ENCODE data around the gene GGT6.

The GGT6 gene

DNA sequence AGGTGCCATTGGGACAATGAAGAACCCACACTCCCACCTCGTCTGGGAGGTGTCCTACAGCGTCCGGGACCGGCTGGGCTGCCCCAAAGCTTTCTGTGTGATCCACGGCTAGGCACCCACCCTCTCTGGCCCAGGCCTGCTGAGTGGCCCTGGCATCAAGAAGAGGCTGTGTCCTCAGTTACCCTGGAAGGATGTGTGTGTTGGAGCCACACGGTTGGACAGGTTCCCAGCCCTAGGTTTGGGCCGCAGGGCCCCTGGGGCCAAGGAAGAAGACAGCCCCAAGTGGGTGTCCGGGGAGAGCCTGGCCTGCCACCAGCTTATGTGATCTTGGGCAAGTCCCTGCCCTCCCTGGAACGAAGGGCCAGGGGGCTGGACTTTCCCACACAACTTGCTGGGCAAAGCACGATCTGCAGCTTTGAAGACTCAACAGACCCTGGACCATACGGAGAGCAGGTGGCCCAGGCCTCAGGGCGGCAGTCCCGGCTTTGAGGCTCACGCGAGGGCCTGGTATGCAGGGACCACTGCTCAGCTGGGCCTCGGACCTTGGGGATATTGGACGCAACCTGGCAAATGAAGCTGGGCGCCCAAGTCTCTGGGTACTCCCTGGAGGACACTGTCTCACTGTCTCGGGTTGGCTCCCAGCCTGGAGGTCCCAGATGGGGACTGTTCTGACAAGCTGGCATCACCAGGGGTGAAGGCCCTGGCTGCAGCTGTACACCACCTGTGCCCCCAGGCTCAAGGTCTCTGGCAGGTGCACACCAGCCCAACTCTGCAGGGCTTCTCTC is 22.7 kb downstream of the GGT6 start:
- DNase-seq (ENCODE audit: low read depth), result no peak

DNA sequence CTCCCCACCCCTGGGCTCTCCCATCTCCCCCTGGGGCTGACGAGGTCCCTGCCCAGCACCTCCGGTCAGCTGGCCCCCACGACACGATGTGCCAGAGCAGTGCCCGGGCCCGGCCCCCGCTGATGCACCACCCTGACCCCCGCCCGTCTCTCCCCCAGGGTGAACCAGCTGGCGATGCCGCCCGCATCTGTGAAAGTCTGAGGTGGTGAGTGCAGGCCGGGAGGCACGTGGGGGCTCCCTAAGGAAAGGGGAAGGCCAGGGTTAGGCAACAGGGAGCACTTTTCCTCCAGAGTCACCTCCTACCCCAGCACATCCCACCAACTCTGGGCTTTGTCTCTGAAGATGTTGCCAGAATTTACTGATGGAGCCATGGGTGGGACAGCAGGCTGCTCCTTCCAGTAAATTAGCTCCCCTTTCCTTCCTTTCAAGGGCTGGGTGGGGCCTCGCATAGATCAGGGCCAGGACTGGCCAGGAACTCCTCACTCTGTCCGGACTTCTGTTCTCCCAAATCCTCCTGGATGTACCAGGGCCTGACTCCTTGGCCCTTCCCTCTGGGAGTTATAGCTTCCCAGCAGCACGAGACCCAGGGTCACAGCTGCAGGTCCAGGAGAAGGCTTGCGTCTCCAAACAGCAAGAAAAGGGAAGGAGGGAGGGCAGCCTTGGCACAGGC is 23.5 kb downstream of the GGT6 start:
- no peak for DNase-seq (ENCODE audit: low read depth)

DNA sequence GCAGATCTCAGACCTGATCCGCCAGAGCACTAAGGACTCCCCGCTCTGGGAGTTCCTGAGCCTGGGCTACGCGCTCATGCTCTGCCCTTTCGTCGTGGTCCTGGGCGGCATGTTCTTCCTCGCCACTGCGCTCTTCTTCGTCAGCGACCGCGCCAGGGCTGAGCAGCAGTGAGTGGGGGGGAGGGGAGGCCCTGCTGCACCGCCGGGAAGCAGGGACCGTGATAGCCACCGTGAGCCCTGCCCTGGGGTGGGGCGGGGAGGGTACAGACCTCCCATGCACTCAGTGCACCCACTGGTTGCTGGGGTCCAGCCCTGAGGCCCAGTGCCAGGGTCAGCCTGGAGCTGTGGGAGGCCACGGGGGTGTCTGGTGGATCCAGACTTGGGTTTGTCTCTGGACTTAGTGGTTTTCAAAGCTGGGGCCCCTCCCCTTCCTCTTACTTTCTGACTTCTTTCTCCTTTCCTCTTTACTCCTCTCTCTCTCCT is 24.1 kb downstream of the GGT6 start:
- DNase-seq (ENCODE audit: low read depth), result no peak

DNA sequence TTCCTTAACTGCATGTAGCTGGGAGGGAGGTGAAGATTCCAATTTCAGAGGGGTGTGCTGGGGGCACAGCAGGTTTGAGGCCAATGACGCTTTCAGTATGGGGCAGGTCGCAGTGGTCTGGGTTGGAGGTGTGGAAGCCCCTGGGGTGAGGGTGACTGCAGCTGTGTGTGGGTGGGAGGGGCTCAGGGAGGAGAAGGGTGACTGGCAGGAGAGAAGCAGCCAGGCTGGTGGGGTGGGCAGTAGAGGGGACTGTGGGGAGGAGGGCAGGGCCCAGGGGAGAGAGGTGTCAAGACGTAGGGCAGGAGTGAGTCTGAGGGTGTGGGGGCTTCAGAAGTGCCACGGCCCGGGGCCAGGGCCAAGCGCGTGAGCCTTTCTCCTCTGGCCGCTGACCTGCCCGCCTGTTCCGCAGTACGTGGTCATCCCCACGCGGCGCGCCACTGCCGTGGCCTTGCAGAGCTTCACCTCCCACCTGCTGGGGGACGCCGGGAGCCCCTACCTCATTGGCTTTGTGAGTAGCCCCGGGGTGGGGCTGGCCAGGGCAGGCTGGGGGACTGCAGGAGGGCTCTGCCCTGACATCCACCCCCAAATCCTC is 24.6 kb downstream of the GGT6 start:
- no peak for DNase-seq (ENCODE audit: low read depth)

DNA sequence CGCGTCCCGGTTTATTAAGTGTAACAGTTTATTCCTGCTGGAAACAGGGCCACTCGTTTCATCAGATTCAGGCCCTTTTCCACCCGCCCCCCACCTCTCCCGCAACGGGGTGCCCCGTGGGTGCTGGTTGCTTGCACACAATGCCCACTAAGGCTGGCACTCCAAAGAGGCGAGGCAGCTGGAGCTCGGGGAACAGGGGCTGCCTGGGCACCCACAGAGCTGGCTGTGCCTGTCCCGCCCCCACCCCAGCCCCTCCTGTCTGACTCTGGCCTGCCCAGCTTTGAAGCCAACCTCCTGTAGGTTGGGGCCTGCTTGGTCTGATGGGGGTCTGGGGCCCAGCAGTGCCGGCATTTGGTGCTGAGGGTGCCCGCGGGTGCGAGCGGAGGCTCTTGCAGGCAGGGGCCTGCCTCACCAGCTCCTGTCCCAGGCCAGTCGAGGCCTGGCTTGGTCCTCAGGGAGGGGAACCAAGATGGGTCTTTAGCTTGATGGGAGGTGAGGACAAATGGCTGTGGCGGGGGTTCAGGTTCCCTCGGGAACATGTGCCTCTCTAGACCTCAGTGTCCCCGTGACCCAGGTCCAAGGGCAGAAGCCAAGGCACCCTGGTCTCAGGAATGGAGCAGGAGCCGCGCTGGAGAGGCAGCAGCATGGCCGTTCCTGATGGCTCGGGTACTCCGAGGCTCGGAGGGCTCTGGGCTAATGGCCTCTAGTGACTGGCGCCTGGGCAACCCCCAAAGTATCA is 25.3 kb downstream of the GGT6 start:
- DNase-seq (ENCODE audit: low read depth), result no peak

DNA sequence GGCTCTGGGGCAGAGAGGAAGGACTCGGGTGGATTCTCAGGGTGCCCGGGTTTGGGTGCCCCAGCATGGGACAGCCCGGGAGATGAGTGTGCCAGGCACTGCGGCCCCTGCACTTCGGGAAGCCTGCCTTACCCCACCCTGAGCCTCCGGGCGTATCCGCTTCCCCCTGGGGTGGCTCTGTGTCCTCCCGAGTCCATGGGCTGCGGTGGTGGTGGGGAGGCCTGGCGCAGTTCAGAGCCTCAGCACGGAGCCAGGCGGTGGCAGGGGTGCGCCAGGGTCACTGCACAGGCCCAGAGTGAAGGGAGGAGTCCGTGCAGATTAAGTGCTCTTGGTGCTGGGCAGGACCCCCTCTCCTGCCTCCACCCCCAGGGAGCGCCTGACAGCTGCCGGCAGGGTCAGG is 25.9 kb downstream of the GGT6 start:
- DNase-seq (ENCODE audit: low read depth), result no peak

DNA sequence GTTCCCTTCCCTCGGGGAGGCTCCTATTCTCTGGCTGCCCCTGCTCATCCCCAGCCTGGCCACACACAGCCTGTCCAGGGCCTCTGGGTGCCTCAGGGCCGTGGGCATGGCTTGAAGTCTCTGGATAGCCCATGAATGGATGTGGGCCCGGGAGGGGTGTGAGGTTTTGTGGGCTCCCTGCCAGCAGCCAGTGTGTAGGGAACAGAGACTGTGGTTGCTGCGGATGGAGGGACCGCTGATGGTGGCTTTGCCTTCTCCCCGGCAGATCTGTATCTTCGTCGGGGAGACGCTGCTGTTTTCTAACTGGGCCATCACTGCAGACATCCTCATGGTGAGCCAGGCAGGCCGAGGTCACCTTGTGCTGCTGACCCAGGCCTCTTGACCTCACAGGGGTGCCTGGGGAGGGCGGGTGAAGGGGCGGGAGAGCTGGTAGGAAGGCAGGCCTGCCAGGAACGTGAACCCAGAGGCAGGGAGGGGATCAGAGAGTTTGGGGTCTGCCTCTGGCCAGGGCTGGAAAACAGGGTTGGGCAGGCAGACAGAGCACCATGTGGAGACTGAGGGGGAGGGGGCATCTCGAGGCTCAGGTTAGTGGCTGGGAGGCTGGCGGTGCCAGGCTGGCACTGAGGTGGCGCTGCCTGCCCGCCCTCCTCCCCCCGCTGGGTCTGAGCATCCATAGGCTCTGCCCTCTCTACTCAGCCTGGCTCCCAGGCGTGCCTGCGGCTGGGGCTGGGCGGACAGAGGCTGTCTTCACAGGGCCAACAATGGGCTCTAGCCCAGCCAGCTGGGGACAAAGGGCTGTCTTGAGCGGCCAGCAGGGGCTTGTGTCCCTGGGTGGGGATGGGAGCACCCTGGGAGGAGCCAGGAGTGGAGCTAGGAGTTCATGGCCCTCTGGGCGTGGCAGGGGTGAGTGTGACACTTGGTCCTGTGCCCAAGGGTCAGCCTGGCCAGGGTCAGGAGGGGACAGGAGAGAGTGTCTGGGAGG is 26.6 kb downstream of the GGT6 start:
- DNase-seq (ENCODE audit: low read depth), result no peak

DNA sequence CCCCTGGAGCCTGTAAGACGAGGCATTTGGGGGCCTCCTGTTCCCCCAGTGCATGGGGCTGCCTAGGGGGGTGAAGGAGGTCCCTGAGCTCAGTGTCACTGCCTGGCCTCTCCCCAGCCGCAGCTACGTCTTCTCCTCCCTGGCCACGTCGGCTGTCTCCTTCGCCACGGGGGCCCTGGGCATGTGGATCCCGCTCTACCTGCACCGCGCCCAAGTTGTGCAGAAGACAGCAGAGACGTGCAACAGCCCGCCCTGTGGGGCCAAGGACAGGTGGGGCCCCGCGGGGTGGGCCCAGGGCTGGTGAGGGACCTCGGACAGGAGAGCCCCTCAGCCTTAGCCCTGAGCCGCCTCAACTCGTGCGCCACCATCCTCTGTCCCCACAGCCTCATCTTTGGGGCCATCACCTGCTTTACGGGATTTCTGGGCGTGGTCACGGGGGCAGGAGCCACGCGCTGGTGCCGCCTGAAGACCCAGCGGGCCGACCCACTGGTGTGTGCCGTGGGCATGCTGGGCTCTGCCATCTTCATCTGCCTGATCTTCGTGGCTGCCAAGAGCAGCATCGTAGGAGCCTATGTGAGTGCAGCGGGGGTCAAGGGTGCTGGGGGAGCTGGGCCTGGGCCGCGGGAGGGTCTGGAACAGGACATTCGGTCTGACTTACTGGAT is 27.4 kb downstream of the GGT6 start:
- no peak for DNase-seq (ENCODE audit: low read depth)

DNA sequence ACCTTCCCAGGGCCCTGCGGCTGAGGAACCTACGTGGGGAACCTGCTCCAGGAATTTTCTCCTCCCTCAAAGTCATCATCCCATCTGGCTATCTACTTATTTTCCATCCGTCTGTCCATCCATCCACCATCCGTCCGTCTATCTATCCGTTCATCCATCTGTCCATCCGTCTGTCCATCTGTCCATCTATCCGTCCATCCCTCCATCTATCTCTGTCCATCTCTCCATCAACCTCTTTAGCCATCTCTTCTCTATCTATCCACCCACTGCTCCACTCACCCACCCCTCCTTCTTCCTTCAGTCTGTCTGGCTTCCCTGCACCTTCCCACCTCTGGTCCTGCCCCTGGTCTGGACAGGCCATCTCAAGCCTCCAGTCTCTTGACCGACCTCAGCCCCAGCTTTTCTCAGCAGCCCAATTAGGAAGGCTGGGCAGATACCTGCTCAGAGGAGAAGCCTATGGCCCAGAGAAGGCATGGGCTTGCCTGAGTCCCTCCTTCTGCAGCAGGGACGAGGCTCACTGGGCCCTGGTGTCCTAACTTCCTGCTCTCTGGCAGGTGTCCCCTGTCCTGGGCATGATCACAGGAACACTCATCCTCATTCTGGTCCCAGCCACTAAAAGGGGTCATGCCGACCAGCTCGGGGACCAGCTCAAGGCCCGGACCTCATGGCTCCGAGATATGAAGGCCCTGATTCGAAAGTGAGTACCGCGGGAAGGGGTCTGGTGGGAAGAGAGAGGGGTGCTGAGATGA is 28.2 kb downstream of the GGT6 start:
- DNase-seq (ENCODE audit: low read depth), result no peak

DNA sequence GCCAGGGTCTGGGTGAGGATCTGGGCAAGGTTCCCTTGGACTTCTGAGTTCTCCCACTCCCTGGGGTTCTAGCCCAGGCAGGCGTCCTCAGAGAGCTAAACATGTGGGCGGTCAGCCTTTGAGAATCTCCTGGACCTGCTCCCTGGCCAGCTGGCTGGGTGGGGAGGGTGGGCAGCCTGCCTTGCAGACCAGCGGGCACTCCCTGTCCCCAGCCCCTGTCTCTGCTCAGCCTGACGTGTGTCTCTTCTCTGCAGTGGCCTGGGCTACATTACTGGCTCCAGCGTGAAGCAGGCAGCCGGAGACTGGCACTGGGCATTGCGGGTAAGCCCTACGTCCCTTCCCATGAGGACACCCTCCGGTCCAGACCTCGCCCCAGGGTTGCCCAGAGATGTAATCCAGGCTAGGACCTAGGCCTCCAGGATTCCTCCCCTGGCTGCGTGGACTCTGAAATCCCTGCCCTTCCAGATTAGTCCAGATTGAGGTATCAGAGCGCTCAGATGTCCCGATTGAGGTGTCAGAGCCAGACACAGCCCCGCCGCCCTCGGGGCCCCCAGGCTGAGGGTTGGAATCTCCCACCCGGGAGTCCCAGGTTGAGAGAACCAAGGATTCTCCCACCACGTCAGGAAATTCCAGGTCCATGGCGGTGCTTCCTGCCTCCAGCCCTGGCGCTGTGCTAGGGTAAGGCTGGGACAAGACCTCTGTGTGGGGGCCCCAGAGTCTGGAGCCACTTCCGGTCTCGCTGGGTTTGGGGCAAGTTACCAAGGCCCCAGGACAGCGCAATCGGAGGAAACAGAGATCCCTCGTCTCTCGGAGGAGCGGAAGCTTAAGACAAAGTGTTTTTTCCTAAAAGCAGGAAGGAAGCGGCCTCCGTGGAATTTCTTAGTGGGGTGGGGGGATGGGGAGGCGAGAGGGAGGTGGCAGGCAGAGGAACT is 29.3 kb downstream of the GGT6 start:
- DNase-seq (ENCODE audit: low read depth), result no peak

DNA sequence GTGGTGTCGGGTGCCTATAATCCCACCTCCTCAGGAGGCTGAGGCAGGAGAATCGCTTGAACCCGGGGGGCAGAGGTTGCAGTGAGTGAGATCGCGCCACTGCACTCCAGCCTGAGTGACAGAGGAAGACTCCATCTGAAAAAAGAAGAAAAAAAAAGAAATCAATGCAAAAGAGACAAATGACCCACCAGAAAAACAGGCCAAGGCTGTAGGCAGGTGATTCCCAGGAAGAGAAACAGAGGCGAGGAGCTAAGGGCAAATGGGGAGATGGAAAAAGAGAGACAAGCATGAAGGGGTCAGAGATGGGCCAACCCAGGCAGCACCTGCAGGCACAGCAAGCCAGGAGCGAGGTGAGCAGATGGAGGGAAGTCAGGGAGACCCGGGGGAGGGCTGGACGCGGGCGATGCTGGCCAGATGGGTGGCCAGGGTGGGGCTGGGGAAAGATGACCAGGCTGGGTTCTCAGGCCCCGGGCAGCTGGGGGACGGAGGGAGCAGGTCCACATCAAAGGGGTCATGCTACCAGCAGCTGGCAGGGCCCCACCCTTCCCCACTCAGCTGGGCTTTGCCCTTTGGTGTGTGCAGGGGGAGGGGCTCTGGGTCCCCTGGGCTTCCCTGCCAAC is 30.7 kb downstream of the GGT6 start:
- DNase-seq (ENCODE audit: low read depth), result no peak

DNA sequence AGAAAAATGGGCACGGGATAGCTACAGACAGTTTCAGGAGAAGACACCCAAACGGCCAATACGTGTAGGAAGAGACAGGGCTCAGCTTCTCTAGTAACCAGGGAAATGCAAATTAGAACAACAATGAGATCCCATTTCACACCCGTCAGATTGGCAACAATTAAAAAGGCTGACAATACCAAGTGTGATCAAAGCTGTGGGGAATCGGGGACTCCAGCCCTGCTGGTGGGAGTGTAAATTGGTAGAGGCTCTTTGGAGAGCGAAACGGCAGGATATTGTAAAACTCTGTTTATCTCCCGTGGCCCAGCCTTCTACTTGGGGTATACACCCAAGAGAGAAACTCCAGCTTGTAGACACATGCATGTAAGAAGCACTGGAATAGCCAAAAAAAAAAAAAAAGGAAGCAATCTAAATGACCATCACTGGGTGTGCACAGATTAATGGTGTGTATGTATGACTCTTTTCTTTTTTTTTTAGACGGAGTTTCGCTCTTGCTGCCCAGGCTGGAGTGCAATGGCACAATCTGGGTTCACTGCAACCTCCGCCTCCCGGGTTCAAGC is 32.7 kb downstream of the GGT6 start:
- no peak for DNase-seq (ENCODE audit: low read depth)

DNA sequence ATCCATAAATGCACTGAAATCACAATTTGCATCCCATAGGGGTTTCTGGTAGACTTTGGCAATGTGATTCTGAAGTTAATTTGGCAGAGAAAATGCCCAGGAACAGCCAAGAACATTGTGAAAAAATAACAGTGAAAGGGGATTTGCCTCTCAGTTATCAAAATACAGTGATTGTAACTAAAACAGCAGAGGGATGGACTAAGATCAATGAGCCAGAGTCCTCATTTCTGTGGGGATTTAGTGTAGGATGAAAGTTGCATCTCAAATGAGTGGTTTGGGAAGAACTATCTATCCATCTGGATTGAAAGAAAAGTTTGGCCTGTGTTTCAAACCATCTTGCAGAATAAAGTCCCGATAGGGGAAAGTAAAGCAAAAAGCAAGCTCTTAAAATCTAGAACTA is 33.2 kb downstream of the GGT6 start:
- DNase-seq (ENCODE audit: low read depth), result no peak

DNA sequence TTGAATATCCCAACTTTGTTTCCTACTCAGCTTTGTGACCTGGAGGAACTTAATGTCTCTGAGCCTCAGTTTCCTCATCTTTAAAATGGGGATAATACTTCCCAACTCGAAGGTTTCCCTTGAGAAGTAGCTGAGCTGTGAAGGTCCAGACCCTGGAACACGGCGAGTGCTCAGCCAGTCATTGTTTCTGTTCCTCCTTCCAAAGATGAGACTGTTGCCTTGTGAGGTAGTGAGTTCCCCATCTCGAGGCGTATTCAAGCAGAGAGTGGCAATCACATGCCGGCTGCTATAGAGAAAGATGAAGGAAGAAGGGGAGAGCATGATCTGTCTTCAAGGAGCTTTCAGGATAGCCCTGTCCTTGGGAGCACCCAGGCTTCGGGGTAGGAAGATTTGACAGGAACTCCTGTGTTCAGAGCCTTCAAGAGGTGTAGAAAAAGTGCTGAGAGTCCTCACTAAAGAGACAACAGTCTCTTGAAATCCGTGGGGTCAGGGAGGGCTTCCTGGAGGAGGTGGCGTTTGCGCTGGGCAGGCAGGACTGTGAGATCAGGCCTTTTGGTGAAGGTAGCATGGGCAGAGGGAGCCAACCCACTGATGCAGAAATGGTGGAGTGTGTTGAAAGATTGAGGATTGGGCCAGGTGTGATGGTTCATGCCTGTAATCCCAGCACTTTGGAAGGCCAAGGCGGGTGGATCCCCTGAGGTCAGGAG is 34.5 kb downstream of the GGT6 start:
- DNase-seq (ENCODE audit: low read depth), result no peak

DNA sequence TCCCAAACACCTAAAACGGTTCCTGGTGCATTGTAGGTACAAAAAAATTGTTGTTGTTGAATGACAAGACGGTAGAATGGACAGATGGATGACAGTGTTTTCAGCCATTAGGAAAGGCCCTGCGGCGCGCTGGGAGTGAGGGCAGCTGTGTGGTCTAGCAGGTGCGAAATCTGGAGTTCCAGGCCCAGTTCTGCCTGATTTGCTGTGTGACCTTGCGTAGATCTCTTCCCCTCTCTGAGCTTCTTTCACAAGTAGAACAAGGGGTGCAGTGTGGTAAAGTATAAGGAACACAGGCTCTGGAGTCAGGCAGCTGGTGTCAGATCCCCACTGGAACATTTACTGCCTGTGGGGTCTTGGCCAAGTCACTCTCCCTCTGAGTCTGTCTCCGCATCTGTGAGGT is 36.4 kb downstream of the GGT6 start:
- no peak for DNase-seq (ENCODE audit: low read depth)

DNA sequence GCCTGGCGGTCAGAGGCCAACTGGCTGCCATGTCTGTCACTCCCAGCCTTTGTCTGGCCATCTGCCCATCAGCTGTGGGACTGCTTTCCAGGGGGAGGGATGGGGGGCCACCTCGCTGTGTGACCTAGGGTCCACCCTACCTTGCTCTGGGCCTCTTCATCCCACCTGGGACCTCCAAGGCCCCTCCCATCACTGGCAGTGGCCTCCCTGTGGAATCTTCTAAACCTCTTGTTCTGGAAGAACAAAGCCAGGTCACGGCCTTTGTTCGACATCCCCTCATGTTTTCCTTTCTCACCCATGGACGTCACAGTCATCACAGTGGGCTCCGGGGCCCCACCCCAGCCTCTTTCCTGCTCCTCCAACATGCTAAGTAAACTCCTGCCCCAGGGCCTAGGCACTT is 37.7 kb downstream of the GGT6 start:
- no peak for DNase-seq (ENCODE audit: low read depth)

DNA sequence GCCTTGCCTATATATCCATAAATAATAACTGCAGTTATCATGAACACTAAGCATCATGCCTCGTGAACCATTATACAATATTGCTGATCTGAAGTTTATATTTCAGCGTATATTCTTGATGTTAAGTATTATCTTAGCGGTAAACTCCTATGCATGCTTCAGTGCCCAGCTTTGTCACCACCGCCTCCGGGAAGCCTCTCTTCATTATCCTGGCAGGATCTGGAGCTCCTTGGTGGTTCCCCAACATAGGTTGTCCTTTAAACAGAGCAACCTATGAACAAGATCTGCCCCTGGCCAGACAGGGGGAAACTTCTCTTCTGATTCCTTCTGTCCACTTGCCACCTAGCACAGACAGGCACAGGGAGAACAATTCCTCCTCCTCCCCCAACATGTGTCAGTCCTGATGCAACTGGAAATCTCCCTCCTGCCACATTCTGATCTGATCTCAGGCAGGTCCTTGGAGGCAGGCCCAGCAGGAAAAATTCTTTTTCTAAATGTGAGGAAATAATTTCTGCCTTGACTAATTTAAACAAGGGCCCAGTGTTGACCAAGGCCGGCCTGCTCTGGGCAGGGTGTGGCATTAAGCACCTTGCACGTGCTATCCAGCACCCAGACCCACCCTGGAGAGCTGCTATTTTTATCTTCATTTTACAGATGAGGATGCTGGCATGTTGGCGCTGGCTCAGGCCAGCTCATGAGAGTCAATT is 39.3 kb downstream of the GGT6 start:
- no peak for DNase-seq (ENCODE audit: low read depth)
